GM06990 (cell line): ENCODE measurements around the gene TPMT.

Source experiments
- DNase-seq: peaks from one replicate; pipeline ENCODE4 v3.0.0-alpha.2; 2011; ENCODE audit not compliant: insufficient read length; ENCODE audit errors: extremely low read depth
- H3K27me3 ChIP-seq: replicated peaks from 2 replicates; pipeline ENCODE4 v1.6.0; 2011; ENCODE audit warnings: low read length; ENCODE audit not compliant: control insufficient read depth, insufficient read depth
- H3K36me3 ChIP-seq: 2 replicates; pipeline ENCODE4 v1.5.1; 2011; ENCODE audit warnings: low read length; ENCODE audit not compliant: control insufficient read depth, insufficient read depth
- H3K4me3 ChIP-seq: replicated peaks from 2 replicates; pipeline ENCODE4 v1.5.1; 2011; ENCODE audit warnings: low read depth, mild to moderate bottlenecking, control low read depth, low read length
- TF ChIP-seq, protein P1 (sequence below): IDR thresholded peaks from 2 replicates; pipeline ENCODE4 v1.5.1; 2011; ENCODE audit warnings: low read length, control low read depth, mild to moderate bottlenecking, inconsistent platforms; ENCODE audit not compliant: insufficient read depth, poor library complexity, severe bottlenecking

The TPMT gene

DNA sequence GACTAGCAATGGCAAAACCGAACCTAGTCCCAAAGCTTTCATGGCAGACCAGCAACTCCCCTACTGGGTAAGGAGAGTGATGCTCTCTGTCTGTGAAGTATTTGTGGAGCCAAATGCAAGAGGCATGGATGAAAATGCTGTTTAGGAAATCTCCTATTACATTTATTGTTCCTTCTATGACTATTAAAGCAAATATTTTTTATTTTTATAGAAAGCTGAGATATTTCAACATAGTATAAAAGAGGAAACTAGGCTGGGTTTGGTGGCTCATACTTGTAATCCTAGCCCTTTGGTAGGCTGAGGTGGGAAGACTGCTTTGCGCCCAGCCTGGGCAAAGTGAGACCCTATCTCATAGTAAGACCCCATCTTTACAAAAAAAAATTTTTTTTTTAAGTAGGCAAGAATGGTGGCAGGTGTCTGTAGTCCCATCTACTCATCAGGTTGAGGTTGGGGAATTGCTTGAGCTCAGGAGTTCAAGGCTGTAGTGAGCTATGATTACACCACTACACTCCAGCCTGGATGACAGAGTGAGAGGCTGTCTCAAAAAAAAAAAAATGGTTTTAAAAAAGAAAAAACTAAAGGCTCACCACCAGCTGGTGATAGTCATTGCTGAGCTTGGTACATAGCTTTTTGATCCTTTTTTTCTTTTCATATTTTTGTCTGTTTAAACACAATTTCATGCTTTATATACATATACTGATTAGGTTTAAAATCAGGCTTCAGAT, 11.6 kb upstream of the TPMT start:
- no peaks in the 10 kb centered on the region; the same call in 1 of the 2 replicates for H3K36me3 ChIP-seq
- no peak for DNase-seq
- H3K4me3 ChIP-seq = no peak overlapping the region
- TF ChIP-seq, protein P1, sequence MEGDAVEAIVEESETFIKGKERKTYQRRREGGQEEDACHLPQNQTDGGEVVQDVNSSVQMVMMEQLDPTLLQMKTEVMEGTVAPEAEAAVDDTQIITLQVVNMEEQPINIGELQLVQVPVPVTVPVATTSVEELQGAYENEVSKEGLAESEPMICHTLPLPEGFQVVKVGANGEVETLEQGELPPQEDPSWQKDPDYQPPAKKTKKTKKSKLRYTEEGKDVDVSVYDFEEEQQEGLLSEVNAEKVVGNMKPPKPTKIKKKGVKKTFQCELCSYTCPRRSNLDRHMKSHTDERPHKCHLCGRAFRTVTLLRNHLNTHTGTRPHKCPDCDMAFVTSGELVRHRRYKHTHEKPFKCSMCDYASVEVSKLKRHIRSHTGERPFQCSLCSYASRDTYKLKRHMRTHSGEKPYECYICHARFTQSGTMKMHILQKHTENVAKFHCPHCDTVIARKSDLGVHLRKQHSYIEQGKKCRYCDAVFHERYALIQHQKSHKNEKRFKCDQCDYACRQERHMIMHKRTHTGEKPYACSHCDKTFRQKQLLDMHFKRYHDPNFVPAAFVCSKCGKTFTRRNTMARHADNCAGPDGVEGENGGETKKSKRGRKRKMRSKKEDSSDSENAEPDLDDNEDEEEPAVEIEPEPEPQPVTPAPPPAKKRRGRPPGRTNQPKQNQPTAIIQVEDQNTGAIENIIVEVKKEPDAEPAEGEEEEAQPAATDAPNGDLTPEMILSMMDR = no peak
- H3K27me3 ChIP-seq = no peaks in the 10 kb centered on the region

DNA sequence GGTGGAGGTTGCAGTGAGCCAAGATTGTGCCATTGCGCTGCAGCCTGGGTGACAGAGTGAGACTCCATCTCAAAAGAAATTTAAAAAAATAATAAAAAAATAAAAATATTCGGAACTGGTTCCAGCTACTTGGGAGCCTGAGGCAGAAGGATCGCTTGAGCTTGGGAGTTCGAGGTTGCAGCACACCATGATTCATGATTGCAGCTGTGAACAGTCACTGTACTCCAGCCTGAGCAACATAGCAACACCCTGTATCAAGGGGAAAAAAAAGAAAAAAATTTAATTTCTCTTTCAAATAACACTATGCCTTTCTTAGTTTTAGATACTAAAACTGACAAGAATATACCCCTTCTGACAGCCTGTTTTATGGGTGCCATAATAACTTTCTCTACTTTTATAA, 10.9 kb upstream of the TPMT start:
- no peak for DNase-seq
- no peaks in the 10 kb centered on the region; the same call in 1 of the 2 replicates for H3K36me3 ChIP-seq
- TF ChIP-seq, protein P1 = no peak

DNA sequence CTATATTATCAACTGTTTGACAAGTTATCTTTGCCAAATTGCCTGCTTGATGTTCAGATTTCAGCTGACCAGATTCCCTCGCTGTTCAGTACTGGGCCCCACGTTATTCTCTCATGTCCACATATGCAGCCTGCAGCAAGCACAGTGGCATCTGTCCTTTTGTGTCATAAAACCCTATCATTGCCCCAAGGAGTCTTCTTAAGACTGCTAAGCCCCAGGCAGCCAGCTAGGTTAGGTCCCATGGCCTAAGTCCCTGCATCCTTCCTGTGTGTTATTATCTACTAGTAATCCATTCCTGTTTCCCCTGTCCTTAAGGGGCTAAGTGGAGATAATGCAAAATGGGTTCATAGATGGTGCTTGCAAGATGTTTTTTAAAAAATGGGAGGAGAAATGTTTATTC, 7.5 kb upstream of the TPMT start:
- Histone ChIP-seq H3K27me3 (no peaks in the 10 kb centered on the region), H3K4me3 (no peak overlapping the region), H3K36me3 (no peaks in the 10 kb centered on the region; the same call in 1 of the 2 replicates)
- no peak for DNase-seq
- TF ChIP-seq, protein P1 = no peak

More for the DNA sequence above, 10.9 kb upstream of the TPMT start:
- Histone ChIP-seq H3K4me3 (no peak overlapping the region), H3K27me3 (no peaks in the 10 kb centered on the region)

DNA sequence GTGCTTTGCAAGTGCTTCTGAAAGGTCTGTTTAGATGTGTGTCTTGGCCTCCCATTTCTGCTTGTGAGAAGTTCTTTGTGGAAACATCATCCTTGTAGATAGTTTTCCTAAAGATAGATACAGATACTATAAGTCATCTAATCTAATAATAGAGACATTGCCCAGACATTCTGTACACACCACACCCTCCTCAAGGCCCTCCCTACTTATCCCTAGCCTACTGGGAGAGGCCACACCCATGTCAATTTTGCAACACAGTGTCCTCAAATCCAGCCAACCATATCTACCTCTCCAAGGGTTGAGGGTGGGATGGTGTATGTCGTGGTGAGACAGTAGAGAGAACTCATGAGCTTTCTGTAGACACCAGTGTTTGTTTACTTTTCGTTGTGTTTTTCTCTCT, 6.6 kb upstream of the TPMT start:
- TF ChIP-seq, protein P1 = no peak
- no peaks in the 10 kb centered on the region; the same call in 1 of the 2 replicates for H3K36me3 ChIP-seq
- H3K4me3 ChIP-seq = no peak overlapping the region
- H3K27me3 ChIP-seq = no peaks in the 10 kb centered on the region
- DNase-seq = no peak

DNA sequence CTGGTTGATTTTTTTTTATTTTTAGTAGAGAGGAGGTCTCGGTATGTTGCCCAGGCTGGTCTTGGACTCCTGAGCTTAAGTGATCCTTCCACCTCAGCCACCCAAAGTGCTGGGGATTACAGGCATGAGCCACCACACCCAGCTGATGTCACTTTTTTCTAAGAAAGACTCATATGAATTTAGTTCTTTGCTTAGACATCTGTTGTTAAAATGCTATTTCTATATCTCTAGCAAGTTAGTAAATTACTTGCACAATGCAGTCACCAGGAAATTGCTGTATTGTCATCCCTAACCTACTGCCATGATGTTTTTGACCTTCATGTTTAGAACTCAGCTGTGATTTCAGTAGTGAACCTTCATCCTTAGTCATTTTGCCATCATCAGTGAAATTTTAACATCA, 6.0 kb upstream of the TPMT start:
- no peaks in the 10 kb centered on the region; the same call in 1 of the 2 replicates for H3K36me3 ChIP-seq
- no peak overlapping the region for H3K4me3 ChIP-seq
- DNase-seq = no peak
- TF ChIP-seq, protein P1 = no peak
- H3K27me3 ChIP-seq = no peaks in the 10 kb centered on the region
